Neural cell (in vitro differentiated cells): Measurements from ENCODE around the gene IL20RA.

Experiments used
- EP300 ChIP-seq: fragments of 450-650 bp; conservative IDR thresholded peaks from 2 replicates; pipeline ENCODE4 v1.6.1; 2014; ENCODE audit warnings: antibody characterized with exemption, mild to moderate bottlenecking, moderate library complexity; ENCODE audit not compliant: poor library complexity, severe bottlenecking
- EZH2 ChIP-seq: fragments of 200-600, 300-800 bp; shearing (Covaris generic), sonication (generic); IDR thresholded peaks from 2 replicates; pipeline ENCODE4 v1.6.1; 2014; ENCODE audit warnings: antibody characterized with exemption, low read length, borderline replicate concordance, mild to moderate bottlenecking; ENCODE audit not compliant: insufficient read depth, poor library complexity, severe bottlenecking
- MXI1 ChIP-seq: fragments of 450-650 bp; conservative IDR thresholded peaks from 2 replicates; pipeline ENCODE4 v1.6.1; 2014; ENCODE audit warnings: antibody characterized with exemption, mild to moderate bottlenecking; ENCODE audit not compliant: poor library complexity, severe bottlenecking
- POLR2AphosphoS5 ChIP-seq: IDR thresholded peaks from 2 replicates; pipeline ENCODE4 v1.6.1; 2012

- TF ChIP-seq POLR2AphosphoS5 (no peak), EP300 (no peak), EZH2 (no peak), MXI1 (no peak)
Measured at GRCh38 chr6:136961848-136962247, 82.9 kb downstream of the IL20RA start.
